ENCODE data around the gene SLC8A1.

SLC8A1 gene

GRCh38 chr2:40178171-40178778 is 273.6 kb downstream of the SLC8A1 start:
- no peak for DNase-seq

GRCh38 chr2:40177366-40177765 is 274.5 kb downstream of the SLC8A1 start:
- no peak for DNase-seq

- no peak for DNase-seq
These were observed 278.6 kb downstream of the SLC8A1 start for GRCh38 chr2:40173276-40173675.

GRCh38 chr2:40169856-40170255 is 282.0 kb downstream of the SLC8A1 start:
- DNase-seq: no peak

GRCh38 chr2:40169430-40169829 is 282.5 kb downstream of the SLC8A1 start:
- no peak for DNase-seq

- no peak for DNase-seq
These were observed 283.3 kb downstream of the SLC8A1 start for GRCh38 chr2:40168546-40168945.

- DNase-seq: no peak
These were observed 283.9 kb downstream of the SLC8A1 start for GRCh38 chr2:40168032-40168431.

GRCh38 chr2:40166006-40166405 is 285.9 kb downstream of the SLC8A1 start:
- DNase-seq: no peak

- DNase-seq: no peak
These were observed 286.4 kb downstream of the SLC8A1 start for GRCh38 chr2:40165509-40165844.

- no peak for DNase-seq
These were observed 287.0 kb downstream of the SLC8A1 start for GRCh38 chr2:40164736-40165508.

- DNase-seq: no peak
These were observed 289.9 kb downstream of the SLC8A1 start for GRCh38 chr2:40161986-40162385.

GRCh38 chr2:40160751-40161218 is 291.1 kb downstream of the SLC8A1 start:
- no peak for DNase-seq

- no peak for DNase-seq
These were observed 292.6 kb downstream of the SLC8A1 start for GRCh38 chr2:40159333-40159732.

GRCh38 chr2:40158781-40159180 is 293.1 kb downstream of the SLC8A1 start:
- DNase-seq: no peak

- DNase-seq: no peak
These were observed 296.2 kb downstream of the SLC8A1 start for GRCh38 chr2:40155728-40156127.

- no peak for DNase-seq
These were observed 301.6 kb downstream of the SLC8A1 start for GRCh38 chr2:40150266-40150665.

GRCh38 chr2:40148334-40148733 is 303.6 kb downstream of the SLC8A1 start:
- DNase-seq: peak; percentile 53

GRCh38 chr2:40147360-40147759 is 304.5 kb downstream of the SLC8A1 start:
- no peak for DNase-seq

- no peak for DNase-seq
These were observed 307.9 kb downstream of the SLC8A1 start for GRCh38 chr2:40144022-40144421.

- no peak for DNase-seq
These were observed 313.6 kb downstream of the SLC8A1 start for GRCh38 chr2:40138314-40138713.

- DNase-seq: no peak
These were observed 320.7 kb downstream of the SLC8A1 start for GRCh38 chr2:40131081-40131704.

GRCh38 chr2:40130251-40130994 is 321.5 kb downstream of the SLC8A1 start:
- no peak for DNase-seq

- no peak for DNase-seq
These were observed 322.2 kb downstream of the SLC8A1 start for GRCh38 chr2:40129725-40130124.

GRCh38 chr2:40128796-40129195 is 323.1 kb downstream of the SLC8A1 start:
- DNase-seq: no peak

Data from SIG-M5 (cell line).